GM19239 (cell line): Measurements from ENCODE around the gene STKLD1.

Experiments used
- DNase-seq: peaks from one replicate; pipeline ENCODE4 v3.0.0; 2011; ENCODE audit warnings: low spot score; ENCODE audit not compliant: insufficient read length
- FAIRE-seq: peaks from 2 replicates; lab custom pipeline; 2011; peaks lifted over from hg19 to GRCh38; lab: Jason Lieb, UNC

STKLD1 gene

GRCh38 chr9:133344071-133344470, 32.1 kb upstream of the STKLD1 start:
- DNase-seq: no peak
- no peak for FAIRE-seq

GRCh38 chr9:133344979-133345378, 31.2 kb upstream of the STKLD1 start:
- FAIRE-seq (no peak), DNase-seq (no peak)

- no peak for FAIRE-seq
- DNase-seq: no peak
Observed at GRCh38 chr9:133345596-133345995, 30.6 kb upstream of the STKLD1 start.

GRCh38 chr9:133346021-133346785, 30.0 kb upstream of the STKLD1 start:
- no peak for DNase-seq
- FAIRE-seq: peak; percentile 4

GRCh38 chr9:133347515-133347984, 28.6 kb upstream of the STKLD1 start:
- FAIRE-seq: no peak
- peak; percentile 48 for DNase-seq

GRCh38 chr9:133347985-133348717, 28.0 kb upstream of the STKLD1 start, which contains the start of the genes MED22 and RPL7A:
TSS of gene MED22 (minus strand) at chr9:133348131. CDS start at chr9:133346662, 1,469 bp downstream.
TSS of gene RPL7A (plus strand) at chr9:133348218. CDS start at chr9:133348244, 26 bp downstream.
- FAIRE-seq (peak; percentile 95), DNase-seq (peak; percentile 88)

GRCh38 chr9:133348718-133349573, 27.2 kb upstream of the STKLD1 start:
- FAIRE-seq (no peak), DNase-seq (no peak)

GRCh38 chr9:133349965-133350616, 26.1 kb upstream of the STKLD1 start:
- FAIRE-seq (no peak), DNase-seq (no peak)

DNA sequence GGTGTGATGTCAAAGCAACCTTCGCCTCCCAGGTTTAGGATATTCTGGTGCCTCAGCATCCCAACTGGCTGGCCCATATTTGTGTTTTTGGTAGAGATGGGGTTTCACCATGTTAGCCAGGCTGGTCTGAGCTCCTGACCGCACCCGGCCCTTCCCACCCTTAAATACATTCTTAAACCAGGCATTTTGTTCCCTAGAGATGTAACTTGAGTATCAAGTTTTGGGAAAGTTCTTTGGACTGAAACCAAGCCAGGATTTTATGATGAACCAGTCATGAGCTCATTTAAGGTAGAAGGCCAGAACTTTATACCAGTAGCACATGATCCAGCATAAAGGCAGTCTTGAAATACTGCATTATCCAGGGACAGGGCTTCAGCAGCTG, 24.6 kb upstream of the STKLD1 start:
- FAIRE-seq (no peak), DNase-seq (no peak)

DNA sequence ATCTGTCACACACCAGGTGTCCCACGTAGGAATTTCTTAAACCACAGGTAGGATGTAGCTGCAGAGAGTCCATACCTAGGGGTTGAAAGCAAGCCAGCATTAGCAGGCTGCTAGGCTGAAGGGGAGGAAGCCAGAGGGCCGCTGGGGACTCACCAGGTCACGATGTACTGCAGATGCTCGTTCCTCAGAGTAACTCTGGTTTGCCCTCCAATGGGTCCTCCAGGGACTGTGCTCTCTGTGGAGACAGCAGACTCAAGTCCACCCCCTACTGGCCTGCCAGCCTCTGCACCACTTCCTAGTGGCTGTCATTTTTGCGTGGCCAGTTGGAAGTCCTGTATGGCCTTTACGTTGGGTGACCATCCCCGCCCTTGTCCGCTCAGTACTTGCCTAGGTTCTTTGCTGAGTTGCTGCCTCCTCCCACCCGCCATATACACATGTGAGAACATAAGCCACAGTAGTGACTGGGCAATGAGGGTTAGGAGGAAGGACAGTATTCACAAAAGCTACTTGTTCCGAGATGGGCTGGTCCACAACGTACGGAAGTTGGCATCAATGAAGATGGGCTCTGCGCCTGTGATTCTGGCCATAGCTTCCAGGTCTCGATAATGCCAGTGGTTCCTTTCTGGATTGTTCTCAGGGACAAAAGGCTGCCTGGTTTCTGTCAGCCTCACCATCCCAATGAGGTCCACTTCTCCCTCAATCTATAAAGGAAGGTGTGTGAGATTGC, 24.1 kb upstream of the STKLD1 start:
- DNase-seq (no peak), FAIRE-seq (no peak)

- FAIRE-seq: no peak
- DNase-seq: no peak
Observed at GRCh38 chr9:133352635-133353340, 23.4 kb upstream of the STKLD1 start.

DNA sequence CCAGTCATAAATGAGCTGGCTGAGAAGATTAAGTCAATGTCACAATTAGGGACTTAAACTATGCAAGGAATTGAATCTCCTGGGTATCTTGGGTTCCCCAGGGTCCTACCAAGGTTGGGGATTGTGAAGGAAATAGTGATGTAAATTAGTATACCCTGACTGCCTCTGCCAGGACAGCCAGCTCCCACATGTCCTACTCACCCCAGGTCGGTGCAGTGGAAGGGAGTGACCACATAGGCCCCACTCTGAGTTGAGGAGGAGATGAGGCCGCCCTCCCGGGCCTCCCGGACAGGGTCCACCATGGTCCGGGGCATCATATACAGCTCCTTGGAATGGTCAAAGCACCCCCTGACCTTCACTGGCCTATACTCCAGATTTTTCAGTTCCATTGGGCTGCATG, 22.6 kb upstream of the STKLD1 start:
- DNase-seq (no peak), FAIRE-seq (no peak)

GRCh38 chr9:133354766-133355165, 21.4 kb upstream of the STKLD1 start:
- DNase-seq: no peak
- no peak for FAIRE-seq

DNA sequence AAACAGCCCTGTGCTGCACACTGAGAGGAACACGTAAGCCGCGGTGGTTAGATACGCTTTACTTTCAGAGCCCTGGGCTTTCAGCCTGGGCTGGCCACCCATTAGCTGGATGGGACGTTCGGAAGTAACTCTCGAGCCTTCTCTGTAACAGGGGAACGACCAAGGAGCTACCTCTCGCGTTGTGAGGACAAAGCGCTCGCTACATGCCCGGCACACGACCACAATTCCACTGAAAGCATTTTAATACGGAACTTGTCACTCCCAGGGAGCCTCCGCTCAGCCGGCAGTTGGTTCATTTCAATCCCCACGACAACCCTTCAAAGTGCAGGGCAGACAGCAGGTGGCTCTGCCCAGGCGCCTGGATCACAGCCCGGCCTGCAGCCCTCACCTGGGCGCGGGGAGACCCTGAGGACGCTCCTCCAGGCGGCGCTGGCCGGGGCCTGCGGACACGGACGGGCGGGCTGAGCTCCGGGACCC, 20.2 kb upstream of the STKLD1 start:
- no peak for DNase-seq
- FAIRE-seq: no peak

- FAIRE-seq (peak; percentile 28), DNase-seq (peak; percentile 88)
Observed at GRCh38 chr9:133356391-133357091, 19.6 kb upstream of the STKLD1 start, which contains the start of the genes SURF1 and SURF2. TSS of gene SURF1 (minus strand) at chr9:133356487. CDS start at chr9:133356453, 34 bp downstream. TSS of gene SURF2 (plus strand) at chr9:133356550. CDS start at chr9:133356593, 43 bp downstream.

GRCh38 chr9:133357656-133358055, 18.5 kb upstream of the STKLD1 start:
- no peak for DNase-seq
- FAIRE-seq: no peak

DNA sequence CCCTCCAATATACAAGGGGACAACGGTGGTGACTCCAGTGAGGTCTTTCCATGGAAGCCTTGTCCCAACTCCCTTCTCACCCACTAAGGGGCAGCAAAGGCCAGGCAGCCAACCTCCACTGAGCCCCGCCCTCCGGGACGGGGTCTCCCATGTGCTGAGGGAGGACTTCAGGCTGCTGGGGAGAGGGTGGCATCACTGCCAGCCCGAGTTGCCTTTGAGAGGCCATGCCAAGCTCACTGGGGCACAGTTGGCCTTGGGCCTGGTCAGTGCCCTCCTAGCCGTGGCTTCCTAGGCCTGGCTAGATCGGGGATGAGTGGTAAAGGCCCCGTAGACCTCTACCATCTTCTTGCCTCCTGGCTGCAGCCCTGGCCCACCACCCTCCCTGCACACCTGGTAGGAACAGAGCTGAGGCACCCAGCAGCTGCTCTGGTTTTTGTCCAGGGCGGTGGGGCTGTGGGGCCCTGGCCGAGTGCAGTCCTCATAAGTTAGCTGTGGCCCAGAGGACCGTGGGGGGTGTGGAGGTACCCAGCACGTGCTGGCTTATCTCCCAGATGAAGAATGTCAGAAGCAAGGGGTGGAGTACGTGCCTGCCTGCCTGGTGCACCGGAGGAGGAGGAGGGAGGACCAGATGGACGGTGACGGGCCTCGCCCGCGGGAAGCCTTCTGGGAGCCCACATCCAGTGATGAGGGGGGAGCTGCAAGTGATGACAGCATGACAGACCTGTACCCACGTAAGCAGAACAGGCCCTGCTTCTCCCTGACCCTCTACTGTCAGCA, 16.6 kb upstream of the STKLD1 start:
- no peak for FAIRE-seq

More for the DNA sequence above, 16.6 kb upstream of the STKLD1 start:
- no peak for DNase-seq
